ENCODE results near the gene GHDC.

Gene GHDC

DNA sequence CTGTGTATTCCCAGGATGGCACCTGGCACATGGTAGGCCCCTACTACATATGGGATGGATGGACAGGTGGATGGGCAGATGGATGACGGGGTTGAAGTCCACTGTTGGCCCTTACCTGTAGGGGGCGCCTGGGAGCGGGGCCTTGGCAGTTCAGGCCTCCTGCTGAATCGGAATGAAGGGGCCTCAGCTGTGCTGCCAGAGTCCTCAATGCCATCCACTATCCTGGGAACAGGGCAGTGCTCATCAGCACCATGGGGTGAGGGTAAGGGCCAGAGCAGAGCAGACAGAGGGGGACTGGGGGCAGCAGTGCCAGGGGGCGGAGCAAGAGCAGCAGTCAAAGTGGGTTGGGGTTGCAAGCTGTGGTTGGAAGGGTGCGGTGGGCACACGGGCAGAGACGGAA lies 31.2 kb downstream of the GHDC start:
- H3K9me3 ChIP-seq: no peaks in the 10 kb centered on the region
- TF ChIP-seq, protein P1, sequence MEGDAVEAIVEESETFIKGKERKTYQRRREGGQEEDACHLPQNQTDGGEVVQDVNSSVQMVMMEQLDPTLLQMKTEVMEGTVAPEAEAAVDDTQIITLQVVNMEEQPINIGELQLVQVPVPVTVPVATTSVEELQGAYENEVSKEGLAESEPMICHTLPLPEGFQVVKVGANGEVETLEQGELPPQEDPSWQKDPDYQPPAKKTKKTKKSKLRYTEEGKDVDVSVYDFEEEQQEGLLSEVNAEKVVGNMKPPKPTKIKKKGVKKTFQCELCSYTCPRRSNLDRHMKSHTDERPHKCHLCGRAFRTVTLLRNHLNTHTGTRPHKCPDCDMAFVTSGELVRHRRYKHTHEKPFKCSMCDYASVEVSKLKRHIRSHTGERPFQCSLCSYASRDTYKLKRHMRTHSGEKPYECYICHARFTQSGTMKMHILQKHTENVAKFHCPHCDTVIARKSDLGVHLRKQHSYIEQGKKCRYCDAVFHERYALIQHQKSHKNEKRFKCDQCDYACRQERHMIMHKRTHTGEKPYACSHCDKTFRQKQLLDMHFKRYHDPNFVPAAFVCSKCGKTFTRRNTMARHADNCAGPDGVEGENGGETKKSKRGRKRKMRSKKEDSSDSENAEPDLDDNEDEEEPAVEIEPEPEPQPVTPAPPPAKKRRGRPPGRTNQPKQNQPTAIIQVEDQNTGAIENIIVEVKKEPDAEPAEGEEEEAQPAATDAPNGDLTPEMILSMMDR (IDR thresholded peaks at IDR 0.05): no peak
- no peaks in the 10 kb centered on the region for H3K27me3 ChIP-seq
- H3K36me3 ChIP-seq: no peaks in the 10 kb centered on the region
- H3K4me1 ChIP-seq (ENCODE audit: control insufficient read depth in 1 of 2, insufficient read depth in 1 of 2, low read depth in 1 of 2, low read length in 1 of 2): peaks cover 20 to 22% of the 10 kb centered on the region in 2 experiments
- H3K27ac ChIP-seq: no peak overlapping the region
- no peak overlapping the region for H3K4me3 ChIP-seq (ENCODE audit: low read depth in 1 of 2, low read length in 1 of 2)

DNA sequence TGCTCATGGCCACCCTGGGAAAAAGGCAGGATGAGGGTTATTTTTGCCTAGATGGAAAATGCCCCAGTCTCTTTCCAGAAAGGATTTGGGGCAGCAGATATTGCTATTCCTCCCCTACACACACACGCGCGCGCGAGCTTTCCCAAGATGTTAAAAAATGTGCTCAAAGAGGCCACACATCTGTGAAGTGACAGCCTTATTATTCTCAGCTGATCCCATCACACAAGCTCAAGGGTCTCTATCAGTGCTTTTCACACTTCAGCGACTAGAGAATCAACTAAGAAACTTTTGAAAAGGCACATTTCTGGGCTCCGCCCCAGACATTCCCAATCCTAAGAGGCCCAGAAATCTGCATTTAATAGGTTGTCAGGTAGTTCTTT lies 33.8 kb downstream of the GHDC start:
- no peak overlapping the region for H3K4me3 ChIP-seq (ENCODE audit: low read depth in 1 of 2, low read length in 1 of 2)
- TF ChIP-seq, protein P1 (IDR thresholded peaks at IDR 0.05): no peak
- peaks cover 21 to 24% of the 10 kb centered on the region in 2 experiments for H3K4me1 ChIP-seq (ENCODE audit: control insufficient read depth in 1 of 2, insufficient read depth in 1 of 2, low read depth in 1 of 2, low read length in 1 of 2)
- H3K27me3 ChIP-seq: no peaks in the 10 kb centered on the region
- H3K27ac ChIP-seq: no peak overlapping the region
- no peaks in the 10 kb centered on the region for H3K36me3 ChIP-seq
- H3K9me3 ChIP-seq: no peaks in the 10 kb centered on the region

DNA sequence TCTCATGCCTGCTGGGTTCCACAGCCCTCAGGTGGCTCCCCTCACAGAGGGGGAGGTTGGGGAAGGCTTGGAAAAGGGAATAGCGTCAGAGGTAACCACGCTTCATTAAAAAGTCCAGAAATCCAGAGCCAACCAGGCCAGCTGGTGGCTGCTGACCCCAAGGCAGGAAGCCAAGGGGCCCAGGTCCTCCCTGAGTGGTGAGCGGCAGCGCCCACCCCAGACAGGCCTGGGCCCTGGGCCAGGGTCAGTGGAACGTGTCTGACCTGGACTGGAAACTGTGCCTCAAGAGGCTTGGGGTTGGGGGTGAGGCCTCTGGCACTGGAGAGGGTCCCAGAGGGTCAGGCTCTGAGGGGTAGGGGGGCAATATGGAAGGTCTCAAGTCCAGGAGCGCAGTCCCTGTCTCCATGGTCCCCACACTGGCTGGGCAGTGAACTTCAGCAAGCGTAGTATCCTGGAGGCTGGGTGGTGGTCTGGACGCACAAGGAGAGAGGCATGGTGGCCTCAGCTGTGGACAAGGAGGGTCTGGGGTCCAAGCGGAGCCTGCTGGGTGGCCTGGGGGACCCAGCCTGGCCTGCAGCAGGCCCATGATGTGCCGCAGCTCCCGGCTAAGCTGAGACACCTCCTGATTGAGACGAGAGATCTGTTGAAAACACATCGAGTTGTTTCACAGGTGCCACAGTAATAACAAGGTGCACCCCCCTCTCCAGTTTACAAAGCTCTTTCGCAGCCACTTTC lies 34.3 kb downstream of the GHDC start:
- H3K4me3 ChIP-seq (ENCODE audit: low read depth in 1 of 2, low read length in 1 of 2): no peak overlapping the region

DNA sequence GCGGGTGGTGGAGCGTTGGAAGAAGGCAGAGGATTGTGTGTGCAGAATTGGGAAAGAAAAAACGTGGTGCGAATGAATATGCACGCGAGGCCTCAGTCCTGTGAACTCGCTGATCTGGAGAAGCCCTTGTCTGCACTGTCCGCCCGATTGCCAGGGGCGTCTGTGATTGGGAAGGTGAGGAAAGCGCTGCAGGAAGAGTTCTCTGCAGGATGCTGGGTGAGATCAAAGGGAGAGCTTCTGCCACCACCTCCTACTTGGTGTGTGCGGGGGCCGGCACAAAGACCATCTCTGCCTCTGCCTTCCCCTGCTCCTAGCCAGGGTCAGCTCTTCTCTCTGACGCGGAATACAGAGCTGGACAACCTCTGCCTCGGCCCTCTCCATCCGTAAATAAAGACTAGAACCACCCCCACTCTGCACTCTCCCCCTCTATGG lies 38.7 kb downstream of the GHDC start:
- Histone ChIP-seq H3K36me3 (peaks cover 15% of the 10 kb centered on the region), H3K9me3 (no peaks in the 10 kb centered on the region), H3K4me3 (ENCODE audit: low read depth in 1 of 2, low read length in 1 of 2) (peak overlapping the region; percentile 82 to 98), H3K27me3 (no peaks in the 10 kb centered on the region), H3K27ac (peak overlapping the region; percentile 90), H3K4me1 (ENCODE audit: control insufficient read depth in 1 of 2, insufficient read depth in 1 of 2, low read depth in 1 of 2, low read length in 1 of 2) (peaks cover 18 to 25% of the 10 kb centered on the region in 2 experiments)
- TF ChIP-seq, protein P1 (IDR thresholded peaks at IDR 0.05): no peak

More for the DNA sequence above, 34.3 kb downstream of the GHDC start:
- no peak overlapping the region for H3K27ac ChIP-seq
- no peaks in the 10 kb centered on the region for H3K27me3 ChIP-seq
- no peaks in the 10 kb centered on the region for H3K9me3 ChIP-seq
- no peaks in the 10 kb centered on the region for H3K36me3 ChIP-seq
- TF ChIP-seq, protein P1 (IDR thresholded peaks at IDR 0.05): no peak
- H3K4me1 ChIP-seq (ENCODE audit: control insufficient read depth in 1 of 2, insufficient read depth in 1 of 2, low read depth in 1 of 2, low read length in 1 of 2): peaks cover 26 to 27% of the 10 kb centered on the region in 2 experiments

DNA sequence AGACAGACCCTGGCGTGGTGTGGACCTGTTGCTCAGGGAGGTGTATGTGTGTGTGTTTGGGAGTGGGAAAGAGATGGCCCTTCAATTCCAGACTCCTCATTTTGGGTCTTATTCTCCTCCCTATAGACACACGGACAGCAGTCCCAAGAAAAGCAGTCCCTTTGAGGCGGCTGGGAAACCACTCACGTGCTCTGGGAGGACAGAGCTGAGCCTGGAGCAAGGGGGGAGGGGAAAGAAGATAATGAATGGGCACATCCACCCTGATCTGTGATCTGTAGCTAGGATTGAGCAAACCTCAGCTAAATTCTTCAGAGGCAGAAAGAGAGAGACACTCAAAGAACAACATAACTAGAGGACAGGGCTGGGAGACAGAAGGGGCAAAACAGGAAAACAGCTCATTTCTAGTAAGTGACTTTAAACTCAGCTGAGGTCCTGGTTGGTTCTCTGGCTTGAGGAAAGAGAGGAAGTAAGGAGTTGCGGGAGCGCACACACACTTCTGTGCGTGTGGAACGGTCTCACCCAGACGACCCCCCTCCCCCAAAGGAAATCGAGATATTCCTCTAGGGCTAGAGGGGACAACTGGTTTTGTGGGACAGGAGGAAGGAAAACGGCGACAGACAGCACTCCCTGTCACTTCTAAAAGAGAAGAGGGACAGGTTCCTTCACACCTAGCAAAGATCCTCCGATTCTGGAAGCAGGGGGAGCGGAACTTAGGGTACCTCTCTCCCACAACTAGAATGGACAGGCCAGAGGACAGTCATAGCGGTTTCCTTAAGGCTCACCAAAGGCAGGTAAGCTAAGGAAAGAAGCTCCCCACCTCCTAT lies 40.2 kb downstream of the GHDC start:
- Histone ChIP-seq H3K36me3 (peaks cover 24% of the 10 kb centered on the region), H3K4me1 (ENCODE audit: control insufficient read depth in 1 of 2, insufficient read depth in 1 of 2, low read depth in 1 of 2, low read length in 1 of 2) (peaks cover 18 to 25% of the 10 kb centered on the region in 2 experiments), H3K4me3 (ENCODE audit: low read depth in 1 of 2, low read length in 1 of 2) (peak overlapping the region; percentile 82 to 98), H3K27ac (peak overlapping the region; percentile 90), H3K27me3 (no peaks in the 10 kb centered on the region), H3K9me3 (no peaks in the 10 kb centered on the region)
- TF ChIP-seq, protein P1 (IDR thresholded peaks at IDR 0.05): no peak
